ENCODE results near the gene TRIM67.

Gene TRIM67

DNA sequence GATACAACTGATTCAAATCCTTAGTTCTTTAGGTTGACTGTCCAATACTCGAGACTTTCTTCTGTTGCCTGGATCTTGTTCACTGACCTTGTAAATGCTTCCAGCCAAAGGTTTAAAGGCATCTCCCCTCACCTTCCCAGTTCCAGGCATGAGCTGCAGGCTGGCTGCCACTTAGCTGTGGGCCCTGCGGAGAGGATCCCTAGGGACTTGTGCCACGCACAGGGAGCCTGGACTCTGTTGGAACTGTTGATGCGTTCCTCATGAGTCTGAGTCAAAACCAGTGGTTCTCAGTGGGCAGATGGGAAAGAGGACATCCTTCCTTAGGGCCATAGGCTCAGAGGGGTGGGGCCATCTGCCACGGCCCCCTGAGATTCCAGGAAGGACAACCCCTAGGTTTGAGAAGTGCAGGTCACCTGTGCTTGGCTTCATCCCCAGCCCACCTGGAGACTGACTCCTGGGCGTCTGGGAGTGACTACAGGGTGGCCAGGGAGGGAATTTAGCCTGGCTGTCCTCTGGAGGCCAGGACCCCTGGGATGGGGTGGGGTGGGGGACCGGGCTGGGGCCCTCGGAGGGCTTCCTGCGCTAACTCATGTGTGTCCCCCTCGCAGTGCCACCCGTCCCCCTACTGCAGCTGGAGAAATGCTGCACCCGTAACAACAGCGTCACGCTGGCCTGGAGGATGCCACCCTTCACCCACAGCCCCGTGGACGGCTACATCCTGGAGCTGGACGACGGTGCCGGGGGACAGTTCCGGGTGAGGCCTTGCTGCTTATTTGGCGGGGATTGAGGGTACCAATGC, 41.6 kb downstream of the TRIM67 start:
- H3K27me3 ChIP-seq (ENCODE audit: insufficient read depth, low read depth), result no peaks in the 10 kb centered on the region

DNA sequence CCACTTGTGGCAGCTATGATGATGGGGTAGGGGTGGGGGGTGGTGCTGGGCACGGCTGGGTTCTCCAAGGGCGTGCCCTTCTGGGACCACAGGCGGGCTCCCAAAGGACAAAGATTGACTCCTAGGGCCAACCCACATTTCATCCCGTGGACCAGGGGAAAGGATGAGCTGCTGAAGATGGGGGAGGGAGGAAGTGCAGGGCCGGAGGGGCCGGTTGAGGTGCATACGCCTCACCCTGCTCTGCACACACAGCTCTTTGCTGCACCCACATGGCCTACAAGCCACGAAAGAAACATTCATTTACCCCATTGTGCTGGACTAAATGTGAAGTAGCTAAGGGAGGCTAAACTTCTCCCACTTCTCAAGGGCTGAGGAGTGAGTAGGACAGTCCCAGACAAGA, 45.0 kb downstream of the TRIM67 start:
- no peak overlapping the region for H2AFZ ChIP-seq (ENCODE audit: low read depth)
- H3K4me1 ChIP-seq (ENCODE audit: low read depth, poor library complexity, severe bottlenecking), result peaks cover 4% of the 10 kb centered on the region
- no peak overlapping the region for H3K9ac ChIP-seq
- no peaks in the 10 kb centered on the region for H3K27me3 ChIP-seq (ENCODE audit: insufficient read depth, low read depth)
- H3K27ac ChIP-seq, result no peak overlapping the region
- H3K4me2 ChIP-seq, result no peak overlapping the region
- TF ChIP-seq, protein P1, sequence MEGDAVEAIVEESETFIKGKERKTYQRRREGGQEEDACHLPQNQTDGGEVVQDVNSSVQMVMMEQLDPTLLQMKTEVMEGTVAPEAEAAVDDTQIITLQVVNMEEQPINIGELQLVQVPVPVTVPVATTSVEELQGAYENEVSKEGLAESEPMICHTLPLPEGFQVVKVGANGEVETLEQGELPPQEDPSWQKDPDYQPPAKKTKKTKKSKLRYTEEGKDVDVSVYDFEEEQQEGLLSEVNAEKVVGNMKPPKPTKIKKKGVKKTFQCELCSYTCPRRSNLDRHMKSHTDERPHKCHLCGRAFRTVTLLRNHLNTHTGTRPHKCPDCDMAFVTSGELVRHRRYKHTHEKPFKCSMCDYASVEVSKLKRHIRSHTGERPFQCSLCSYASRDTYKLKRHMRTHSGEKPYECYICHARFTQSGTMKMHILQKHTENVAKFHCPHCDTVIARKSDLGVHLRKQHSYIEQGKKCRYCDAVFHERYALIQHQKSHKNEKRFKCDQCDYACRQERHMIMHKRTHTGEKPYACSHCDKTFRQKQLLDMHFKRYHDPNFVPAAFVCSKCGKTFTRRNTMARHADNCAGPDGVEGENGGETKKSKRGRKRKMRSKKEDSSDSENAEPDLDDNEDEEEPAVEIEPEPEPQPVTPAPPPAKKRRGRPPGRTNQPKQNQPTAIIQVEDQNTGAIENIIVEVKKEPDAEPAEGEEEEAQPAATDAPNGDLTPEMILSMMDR (conservative IDR thresholded peaks at IDR 0.05; ENCODE audit: low read depth, low read length), result no peak
- no peaks in the 10 kb centered on the region for H3K36me3 ChIP-seq (ENCODE audit: insufficient read depth)
- H3K79me2 ChIP-seq (ENCODE audit: insufficient read depth, low read depth), result no peaks in the 10 kb centered on the region
- H4K20me1 ChIP-seq (ENCODE audit: insufficient read depth), result no peaks in the 10 kb centered on the region
- no peak overlapping the region for H3K4me3 ChIP-seq (IDR thresholded peaks at IDR 0.05; ENCODE audit: insufficient read depth, low read depth, low read length)

More for the DNA sequence above, 41.6 kb downstream of the TRIM67 start:
- H3K4me3 ChIP-seq (IDR thresholded peaks at IDR 0.05; ENCODE audit: insufficient read depth, low read depth, low read length), result no peak overlapping the region
- no peaks in the 10 kb centered on the region for H3K36me3 ChIP-seq (ENCODE audit: insufficient read depth)
- H3K4me2 ChIP-seq, result no peak overlapping the region
- no peaks in the 10 kb centered on the region for H3K79me2 ChIP-seq (ENCODE audit: insufficient read depth, low read depth)
- no peaks in the 10 kb centered on the region for H4K20me1 ChIP-seq (ENCODE audit: insufficient read depth)
- H2AFZ ChIP-seq (ENCODE audit: low read depth), result no peak overlapping the region
- no peak overlapping the region for H3K9ac ChIP-seq
- no peak overlapping the region for H3K27ac ChIP-seq
- TF ChIP-seq, protein P1 (conservative IDR thresholded peaks at IDR 0.05; ENCODE audit: low read depth, low read length), result no peak
- no peaks in the 10 kb centered on the region for H3K4me1 ChIP-seq (ENCODE audit: low read depth, poor library complexity, severe bottlenecking)

- H3K27me3 ChIP-seq (ENCODE audit: insufficient read depth, low read depth), result no peaks in the 10 kb centered on the region
- no peak overlapping the region for H3K4me2 ChIP-seq
- no peak overlapping the region for H2AFZ ChIP-seq (ENCODE audit: low read depth)
- H3K4me3 ChIP-seq (IDR thresholded peaks at IDR 0.05; ENCODE audit: insufficient read depth, low read depth, low read length), result no peak overlapping the region
- no peaks in the 10 kb centered on the region for H3K36me3 ChIP-seq (ENCODE audit: insufficient read depth)
- no peak overlapping the region for H3K27ac ChIP-seq
- H3K79me2 ChIP-seq (ENCODE audit: insufficient read depth, low read depth), result no peaks in the 10 kb centered on the region
- peaks cover 4% of the 10 kb centered on the region for H3K4me1 ChIP-seq (ENCODE audit: low read depth, poor library complexity, severe bottlenecking)
- H4K20me1 ChIP-seq (ENCODE audit: insufficient read depth), result no peaks in the 10 kb centered on the region
- no peak overlapping the region for H3K9ac ChIP-seq
- TF ChIP-seq, protein P1 (conservative IDR thresholded peaks at IDR 0.05; ENCODE audit: low read depth, low read length), result no peak
Measured at GRCh38 chr1:231207437-231207836, 45.6 kb downstream of the TRIM67 start.

GRCh38 chr1:231208980-231209379, 47.1 kb downstream of the TRIM67 start:
- Histone ChIP-seq H3K36me3 (ENCODE audit: insufficient read depth) (no peaks in the 10 kb centered on the region), H4K20me1 (ENCODE audit: insufficient read depth) (no peaks in the 10 kb centered on the region), H3K27me3 (ENCODE audit: insufficient read depth, low read depth) (no peaks in the 10 kb centered on the region), H3K4me3 (IDR thresholded peaks at IDR 0.05; ENCODE audit: insufficient read depth, low read depth, low read length) (no peak overlapping the region), H3K27ac (no peak overlapping the region), H3K9ac (no peak overlapping the region), H3K4me1 (ENCODE audit: low read depth, poor library complexity, severe bottlenecking) (peaks cover 4% of the 10 kb centered on the region), H3K4me2 (no peak overlapping the region), H2AFZ (ENCODE audit: low read depth) (no peak overlapping the region), H3K79me2 (ENCODE audit: insufficient read depth, low read depth) (no peaks in the 10 kb centered on the region)
- TF ChIP-seq, protein P1 (conservative IDR thresholded peaks at IDR 0.05; ENCODE audit: low read depth, low read length), result no peak
